Measurements from ENCODE around the gene SCFD2. TPM values are rescaled to one million over a fixed set of nuclear protein-coding genes. Genes with fewer than 3 reads are reported as not detected.

SCFD2 gene
- polyA plus RNA-seq, 2 donors: 4.8 to 8.2 TPM

DNA sequence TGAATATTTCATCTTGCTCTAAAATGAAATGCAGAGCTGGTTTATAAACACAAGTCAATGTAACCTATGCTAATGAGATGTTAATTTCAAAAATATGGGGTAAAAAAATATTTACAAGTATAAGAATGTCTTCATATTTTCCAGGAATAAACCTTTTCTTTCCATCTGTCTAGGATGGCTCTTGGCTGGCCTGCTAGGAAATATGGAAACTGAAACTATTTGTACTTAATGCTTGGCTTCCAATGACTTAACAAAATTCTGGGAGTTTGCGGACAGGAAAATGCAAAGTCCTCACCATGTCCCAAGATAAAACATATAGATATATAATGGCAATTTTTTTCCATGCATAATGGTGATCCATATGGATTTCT is 168.1 kb downstream of the SCFD2 start:
- no peaks in the 10 kb centered on the region for H3K4me1 ChIP-seq (ENCODE audit: control insufficient read depth in 2 of 2, insufficient read depth in 2 of 2, low read length in 1 of 2)
- no peaks in the 10 kb centered on the region for H3K36me3 ChIP-seq (ENCODE audit: control insufficient read depth in 2 of 2, insufficient read depth in 2 of 2, low read length in 1 of 2)
- H3K27ac ChIP-seq (ENCODE audit: low read depth in 2 of 2, low read length in 1 of 2): no peak overlapping the region
- no peaks in the 10 kb centered on the region for H3K9me3 ChIP-seq (ENCODE audit: control insufficient read depth in 2 of 2, insufficient read depth in 1 of 2, low read depth in 1 of 2, low read length in 1 of 2)
- no peaks in the 10 kb centered on the region for H3K27me3 ChIP-seq (ENCODE audit: control insufficient read depth in 1 of 2, insufficient read depth in 2 of 2, low read length in 2 of 2)
- 81 to 92% methylated on average over 1 of the region's 1 CpG for WGBS, 2 donors
- no peak overlapping the region for H3K4me3 ChIP-seq (ENCODE audit: low read depth in 1 of 2, low read length in 2 of 2)

DNA sequence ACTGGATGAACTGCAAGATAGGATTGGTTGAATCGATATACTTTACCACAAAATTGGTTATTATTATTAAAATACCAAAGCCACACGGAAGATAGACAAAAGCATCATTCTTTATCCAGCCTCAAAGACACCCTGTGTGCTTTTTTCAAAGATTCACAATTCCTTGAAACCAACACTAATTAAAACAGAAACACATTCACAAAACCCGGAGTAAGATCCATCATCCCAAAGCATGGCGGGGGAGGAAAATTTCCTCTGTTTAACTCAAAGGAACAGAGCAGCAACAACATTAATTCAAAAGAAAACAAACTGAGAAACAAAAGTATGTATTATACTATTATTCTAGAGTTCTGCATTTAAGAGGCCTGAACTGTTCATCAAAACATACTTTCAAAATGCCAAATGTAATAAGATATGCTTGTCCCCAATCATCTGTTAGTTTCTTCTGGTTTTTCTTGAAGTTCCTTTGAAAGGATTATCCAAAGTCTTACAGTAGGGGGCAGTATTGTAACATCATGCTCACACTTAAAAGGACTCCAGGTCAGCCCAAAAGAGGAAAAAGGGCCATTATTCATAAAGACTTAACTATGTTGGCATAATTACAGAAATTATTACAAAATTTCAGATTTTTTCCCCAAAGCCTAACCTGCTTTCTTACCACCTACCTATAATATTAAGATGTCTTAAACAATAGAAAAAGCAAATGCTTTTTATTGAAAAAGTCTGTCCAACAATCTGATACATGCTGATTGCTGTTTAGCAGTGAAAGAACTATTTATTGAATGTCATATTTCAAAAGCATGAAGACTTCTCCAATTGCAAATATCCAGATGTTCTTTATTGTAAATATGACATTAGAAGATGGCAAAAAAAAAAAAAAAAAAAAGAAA is 168.7 kb downstream of the SCFD2 start:
- no peaks in the 10 kb centered on the region for H3K9me3 ChIP-seq (ENCODE audit: control insufficient read depth in 2 of 2, insufficient read depth in 1 of 2, low read depth in 1 of 2, low read length in 1 of 2)
- WGBS, 2 donors: 65 to 69% methylated on average over 4 of the region's 4 CpGs
- H3K27ac ChIP-seq (ENCODE audit: low read depth in 2 of 2, low read length in 1 of 2): no peak overlapping the region
- no peak overlapping the region for H3K4me3 ChIP-seq (ENCODE audit: low read depth in 1 of 2, low read length in 2 of 2)
- H3K27me3 ChIP-seq (ENCODE audit: control insufficient read depth in 1 of 2, insufficient read depth in 2 of 2, low read length in 2 of 2): no peaks in the 10 kb centered on the region
- H3K36me3 ChIP-seq (ENCODE audit: control insufficient read depth in 2 of 2, insufficient read depth in 2 of 2, low read length in 1 of 2): no peaks in the 10 kb centered on the region
- no peaks in the 10 kb centered on the region for H3K4me1 ChIP-seq (ENCODE audit: control insufficient read depth in 2 of 2, insufficient read depth in 2 of 2, low read length in 1 of 2)

DNA sequence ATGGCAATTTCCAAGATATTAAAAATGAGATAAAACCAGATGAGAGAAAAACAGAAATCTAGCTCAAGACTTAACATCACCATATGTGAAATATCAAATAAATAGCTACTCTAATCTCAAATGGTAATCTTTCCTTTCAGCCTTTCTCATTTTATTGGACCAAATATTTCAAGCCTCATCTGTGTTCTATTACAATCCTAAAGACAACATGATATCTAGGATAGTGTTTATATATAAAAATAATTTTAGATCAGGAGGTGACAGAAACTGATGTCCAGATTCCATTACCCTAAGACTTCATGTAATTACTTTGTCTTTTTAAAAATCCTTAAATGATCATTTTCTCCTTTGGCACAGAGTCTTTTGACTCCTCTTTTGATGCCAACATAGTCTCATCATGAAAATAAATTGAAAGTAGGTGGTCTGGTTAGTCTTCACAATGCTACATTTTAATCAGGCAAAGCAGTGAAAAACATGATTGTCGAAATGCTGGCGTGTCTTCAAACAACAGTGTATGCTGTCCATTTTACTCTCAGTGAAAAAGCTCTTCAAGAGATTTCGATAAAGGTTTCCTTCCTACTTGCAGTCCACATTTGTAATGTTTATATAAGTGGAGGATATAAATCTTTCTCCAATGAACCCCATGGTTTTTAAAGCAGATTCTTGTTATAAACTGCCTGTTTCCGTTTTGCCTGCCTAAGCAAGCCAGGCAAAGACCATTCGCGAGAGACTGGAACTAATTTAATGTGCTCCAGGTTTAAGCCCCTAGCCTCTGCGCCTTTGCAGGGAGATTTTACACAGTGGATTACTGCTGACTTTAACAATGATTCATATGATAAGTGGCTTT is 169.8 kb downstream of the SCFD2 start:
- Histone ChIP-seq H3K27me3 (ENCODE audit: control insufficient read depth in 1 of 2, insufficient read depth in 2 of 2, low read length in 2 of 2) (no peaks in the 10 kb centered on the region), H3K4me1 (ENCODE audit: control insufficient read depth in 2 of 2, insufficient read depth in 2 of 2, low read length in 1 of 2) (no peaks in the 10 kb centered on the region), H3K4me3 (ENCODE audit: low read depth in 1 of 2, low read length in 2 of 2) (no peak overlapping the region), H3K9me3 (ENCODE audit: control insufficient read depth in 2 of 2, insufficient read depth in 1 of 2, low read depth in 1 of 2, low read length in 1 of 2) (no peaks in the 10 kb centered on the region), H3K36me3 (ENCODE audit: control insufficient read depth in 2 of 2, insufficient read depth in 2 of 2, low read length in 1 of 2) (no peaks in the 10 kb centered on the region), H3K27ac (ENCODE audit: low read depth in 2 of 2, low read length in 1 of 2) (no peak overlapping the region)
- 64 to 70% methylated on average over 7 of the region's 7 CpGs for WGBS, 2 donors

DNA sequence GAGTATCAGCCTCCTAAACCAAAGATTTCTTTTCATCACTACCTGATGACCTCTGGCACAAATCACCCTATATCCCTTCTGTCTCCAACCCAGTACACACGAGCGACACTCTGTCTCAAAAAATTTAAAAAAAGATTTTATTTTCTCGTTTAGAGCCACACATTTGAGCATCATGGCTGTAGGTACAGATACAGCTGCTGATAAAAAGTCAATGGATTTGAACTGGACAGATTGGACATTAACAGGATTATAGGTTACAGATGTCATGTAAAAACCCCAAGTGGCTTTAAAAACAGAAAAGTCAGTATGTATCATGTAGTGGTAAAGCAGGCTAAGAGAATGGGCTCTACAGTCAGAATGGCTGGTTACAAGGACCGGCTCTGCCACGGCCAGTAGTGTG is 171.1 kb downstream of the SCFD2 start:
- Histone ChIP-seq H3K4me1 (ENCODE audit: control insufficient read depth in 2 of 2, insufficient read depth in 2 of 2, low read length in 1 of 2) (no peaks in the 10 kb centered on the region), H3K9me3 (ENCODE audit: control insufficient read depth in 2 of 2, insufficient read depth in 1 of 2, low read depth in 1 of 2, low read length in 1 of 2) (no peaks in the 10 kb centered on the region)
- WGBS, 2 donors: 95% methylated on average over 5 of the region's 5 CpGs

DNA sequence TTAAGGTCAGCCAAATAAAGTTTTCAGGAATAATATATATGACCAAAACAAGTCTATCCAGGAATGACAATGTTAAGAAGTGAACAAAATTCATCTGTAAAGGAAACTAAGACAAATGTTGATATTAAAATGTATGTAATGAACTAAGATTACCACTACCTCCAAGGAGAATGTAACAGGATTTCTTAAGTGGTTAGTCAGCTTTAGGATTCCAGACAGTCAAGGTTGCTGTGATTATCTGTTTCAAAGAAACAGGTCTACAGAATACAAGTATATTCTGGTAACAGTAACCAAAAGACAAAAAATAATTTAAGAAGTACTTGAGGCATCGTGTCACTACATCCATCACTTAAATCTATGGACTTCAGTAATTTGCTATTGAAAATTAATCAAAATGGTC is 172.8 kb downstream of the SCFD2 start:
- 84 to 90% methylated on average over 1 of the region's 1 CpG for WGBS, 2 donors
- Histone ChIP-seq H3K27ac (ENCODE audit: low read depth in 2 of 2, low read length in 1 of 2) (no peak overlapping the region), H3K36me3 (ENCODE audit: control insufficient read depth in 2 of 2, insufficient read depth in 2 of 2, low read length in 1 of 2) (no peaks in the 10 kb centered on the region), H3K9me3 (ENCODE audit: control insufficient read depth in 2 of 2, insufficient read depth in 1 of 2, low read depth in 1 of 2, low read length in 1 of 2) (no peaks in the 10 kb centered on the region), H3K4me3 (ENCODE audit: low read depth in 1 of 2, low read length in 2 of 2) (no peak overlapping the region), H3K4me1 (ENCODE audit: control insufficient read depth in 2 of 2, insufficient read depth in 2 of 2, low read length in 1 of 2) (no peaks in the 10 kb centered on the region), H3K27me3 (ENCODE audit: control insufficient read depth in 1 of 2, insufficient read depth in 2 of 2, low read length in 2 of 2) (no peaks in the 10 kb centered on the region)

More for the DNA sequence above, 171.1 kb downstream of the SCFD2 start:
- no peaks in the 10 kb centered on the region for H3K36me3 ChIP-seq (ENCODE audit: control insufficient read depth in 2 of 2, insufficient read depth in 2 of 2, low read length in 1 of 2)
- no peak overlapping the region for H3K27ac ChIP-seq (ENCODE audit: low read depth in 2 of 2, low read length in 1 of 2)
- H3K27me3 ChIP-seq (ENCODE audit: control insufficient read depth in 1 of 2, insufficient read depth in 2 of 2, low read length in 2 of 2): no peaks in the 10 kb centered on the region
- H3K4me3 ChIP-seq (ENCODE audit: low read depth in 1 of 2, low read length in 2 of 2): no peak overlapping the region

DNA sequence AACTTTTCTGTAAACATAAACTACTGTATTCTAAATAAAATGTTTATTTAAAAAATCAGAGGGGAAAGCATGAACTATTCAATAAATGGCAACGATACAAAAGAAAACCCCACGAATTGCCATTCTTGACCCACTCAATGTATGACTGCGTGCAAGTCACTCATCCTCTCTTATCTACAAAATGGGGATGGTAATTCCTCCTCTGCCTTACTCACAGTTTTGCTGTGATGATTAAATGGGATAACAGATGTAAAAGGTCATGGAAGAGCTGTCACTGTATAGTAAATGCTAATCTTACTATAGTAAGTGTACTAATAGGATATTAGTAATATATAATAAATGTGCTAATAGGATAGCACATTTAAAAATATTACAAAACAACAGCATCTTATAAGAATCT is 173.4 kb downstream of the SCFD2 start:
- Histone ChIP-seq H3K4me1 (ENCODE audit: control insufficient read depth in 2 of 2, insufficient read depth in 2 of 2, low read length in 1 of 2) (no peaks in the 10 kb centered on the region), H3K27me3 (ENCODE audit: control insufficient read depth in 1 of 2, insufficient read depth in 2 of 2, low read length in 2 of 2) (no peaks in the 10 kb centered on the region), H3K27ac (ENCODE audit: low read depth in 2 of 2, low read length in 1 of 2) (no peak overlapping the region), H3K4me3 (ENCODE audit: low read depth in 1 of 2, low read length in 2 of 2) (no peak overlapping the region), H3K9me3 (ENCODE audit: control insufficient read depth in 2 of 2, insufficient read depth in 1 of 2, low read depth in 1 of 2, low read length in 1 of 2) (no peaks in the 10 kb centered on the region), H3K36me3 (ENCODE audit: control insufficient read depth in 2 of 2, insufficient read depth in 2 of 2, low read length in 1 of 2) (no peaks in the 10 kb centered on the region)
- 91 to 94% methylated on average over 3 of the region's 3 CpGs for WGBS, 2 donors

DNA sequence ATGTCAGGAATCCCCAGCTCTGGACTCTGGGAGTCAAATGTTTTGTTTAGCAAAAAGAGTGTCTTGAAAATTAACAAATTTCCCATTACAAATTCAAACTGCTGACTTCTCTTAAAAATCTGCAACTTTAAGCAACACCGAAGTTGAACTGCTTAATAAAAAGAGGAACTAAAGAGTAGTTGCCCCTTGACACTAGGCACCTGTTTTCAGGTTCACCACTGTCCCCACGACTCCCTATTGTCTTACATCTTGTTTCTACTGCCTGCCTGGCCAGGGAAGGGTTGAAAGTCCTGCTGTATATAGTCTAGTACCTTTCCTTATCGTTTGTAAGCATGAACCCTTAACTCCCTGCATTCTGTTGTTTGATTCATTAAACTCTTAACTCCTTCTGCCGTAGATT is 173.9 kb downstream of the SCFD2 start:
- Histone ChIP-seq H3K9me3 (ENCODE audit: control insufficient read depth in 2 of 2, insufficient read depth in 1 of 2, low read depth in 1 of 2, low read length in 1 of 2) (no peaks in the 10 kb centered on the region), H3K36me3 (ENCODE audit: control insufficient read depth in 2 of 2, insufficient read depth in 2 of 2, low read length in 1 of 2) (no peaks in the 10 kb centered on the region), H3K27ac (ENCODE audit: low read depth in 2 of 2, low read length in 1 of 2) (no peak overlapping the region), H3K4me1 (ENCODE audit: control insufficient read depth in 2 of 2, insufficient read depth in 2 of 2, low read length in 1 of 2) (no peaks in the 10 kb centered on the region), H3K4me3 (ENCODE audit: low read depth in 1 of 2, low read length in 2 of 2) (no peak overlapping the region), H3K27me3 (ENCODE audit: control insufficient read depth in 1 of 2, insufficient read depth in 2 of 2, low read length in 2 of 2) (no peaks in the 10 kb centered on the region)
- WGBS, 2 donors: 80 to 84% methylated on average over 4 of the region's 4 CpGs

DNA sequence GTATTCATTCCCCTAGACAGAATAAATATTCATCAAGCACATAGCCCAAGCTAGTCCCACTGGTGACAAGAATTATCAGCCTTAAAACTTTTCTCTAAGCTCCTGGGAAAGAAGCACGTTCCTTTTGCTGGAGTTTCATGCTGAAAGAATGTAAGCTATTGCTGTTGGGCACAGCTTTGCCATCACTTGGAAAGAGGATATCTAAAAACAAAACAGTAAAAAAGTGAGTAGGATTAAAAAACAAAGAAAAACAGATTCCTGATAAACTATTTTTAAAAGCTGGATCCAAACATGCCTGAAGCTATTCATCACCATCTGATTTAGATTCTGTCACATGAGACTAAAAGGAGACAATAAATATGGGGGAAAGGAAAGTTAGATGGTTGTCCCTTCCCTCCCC is 176.8 kb downstream of the SCFD2 start:
- Histone ChIP-seq H3K4me3 (ENCODE audit: low read depth in 1 of 2, low read length in 2 of 2) (no peak overlapping the region), H3K9me3 (ENCODE audit: control insufficient read depth in 2 of 2, insufficient read depth in 1 of 2, low read depth in 1 of 2, low read length in 1 of 2) (no peaks in the 10 kb centered on the region), H3K27me3 (ENCODE audit: control insufficient read depth in 1 of 2, insufficient read depth in 2 of 2, low read length in 2 of 2) (no peaks in the 10 kb centered on the region), H3K4me1 (ENCODE audit: control insufficient read depth in 2 of 2, insufficient read depth in 2 of 2, low read length in 1 of 2) (no peaks in the 10 kb centered on the region), H3K27ac (ENCODE audit: low read depth in 2 of 2, low read length in 1 of 2) (no peak overlapping the region), H3K36me3 (ENCODE audit: control insufficient read depth in 2 of 2, insufficient read depth in 2 of 2, low read length in 1 of 2) (no peaks in the 10 kb centered on the region)
- WGBS, 2 donors: 27 to 44% methylated on average over 1 of the region's 1 CpG

DNA sequence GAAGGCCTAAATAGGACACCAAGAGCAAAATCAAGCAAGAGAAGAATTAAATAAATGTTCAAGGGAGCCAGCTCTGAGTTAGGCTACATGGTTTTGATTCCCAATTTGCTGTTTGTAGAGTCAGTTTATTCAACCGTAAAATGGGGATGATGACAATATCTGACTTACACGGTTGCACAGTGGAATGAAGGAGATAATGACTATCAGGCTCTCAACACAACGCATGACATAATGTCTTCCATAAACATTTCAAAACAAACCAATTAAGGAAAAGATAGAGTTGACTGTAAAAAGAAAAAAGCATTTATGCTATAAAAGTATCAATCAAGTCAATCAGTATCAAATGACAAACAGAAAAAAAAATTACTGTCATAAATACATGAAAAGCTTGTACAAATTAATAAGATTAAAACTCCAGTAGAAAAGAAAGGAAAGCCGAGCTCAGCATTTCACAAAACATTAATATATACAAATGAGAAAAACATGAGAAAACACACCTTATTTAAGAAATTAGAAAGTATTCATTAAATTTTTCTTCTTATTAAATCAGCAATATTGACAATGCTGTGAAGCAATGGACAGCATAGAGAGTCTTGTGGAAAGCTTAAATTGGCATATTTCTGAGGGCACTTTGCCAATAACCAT is 179.0 kb downstream of the SCFD2 start:
- no peak overlapping the region for H3K27ac ChIP-seq (ENCODE audit: low read depth in 2 of 2, low read length in 1 of 2)
- no peak overlapping the region for H3K4me3 ChIP-seq (ENCODE audit: low read depth in 1 of 2, low read length in 2 of 2)
- no peaks in the 10 kb centered on the region for H3K36me3 ChIP-seq (ENCODE audit: control insufficient read depth in 2 of 2, insufficient read depth in 2 of 2, low read length in 1 of 2)
- H3K27me3 ChIP-seq (ENCODE audit: control insufficient read depth in 1 of 2, insufficient read depth in 2 of 2, low read length in 2 of 2): no peaks in the 10 kb centered on the region
- H3K9me3 ChIP-seq (ENCODE audit: control insufficient read depth in 2 of 2, insufficient read depth in 1 of 2, low read depth in 1 of 2, low read length in 1 of 2): no peaks in the 10 kb centered on the region
- WGBS, 2 donors: 85 to 87% methylated on average over 4 of the region's 4 CpGs
- H3K4me1 ChIP-seq (ENCODE audit: control insufficient read depth in 2 of 2, insufficient read depth in 2 of 2, low read length in 1 of 2): no peaks in the 10 kb centered on the region

Measured in esophagus (tissue), 2 donors.